Measurements from ENCODE around the gene ANTXR1.

Gene ANTXR1

DNA sequence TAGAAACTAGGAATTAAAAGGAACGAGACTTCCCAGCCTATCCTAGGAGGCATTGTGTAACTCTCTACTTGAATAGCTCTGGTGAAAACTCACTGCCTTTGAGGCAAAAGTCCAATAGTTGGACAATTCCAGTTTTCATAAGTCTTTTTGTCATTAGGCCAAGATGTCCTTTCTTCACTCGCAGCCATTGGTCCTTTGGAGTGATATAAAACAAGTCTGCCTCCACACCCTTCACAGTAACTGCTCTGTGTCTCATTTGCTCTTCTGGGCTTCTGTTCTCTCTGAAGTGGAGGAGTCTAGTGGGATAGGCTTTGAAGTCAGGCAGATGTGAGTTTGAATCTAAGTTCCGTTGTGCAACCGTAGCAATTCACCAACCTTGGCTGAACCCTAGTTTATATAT, 28.2 kb downstream of the ANTXR1 start:
- Histone ChIP-seq H3K27me3 (ENCODE audit: control insufficient read depth in 1 of 2, insufficient read depth in 2 of 2, low read length in 2 of 2) (no peaks in the 10 kb centered on the region), H3K27ac (ENCODE audit: low read depth, low read length) (no peak overlapping the region), H3K4me3 (ENCODE audit: low read depth in 1 of 2, low read length in 2 of 2) (no peak overlapping the region), H3K9ac (ENCODE audit: low read length) (no peak overlapping the region), H3K9me3 (ENCODE audit: low read length) (no peaks in the 10 kb centered on the region), H3K36me3 (ENCODE audit: insufficient read depth, low read length) (peaks cover 14% of the 10 kb centered on the region), H3K4me1 (ENCODE audit: insufficient read depth, low read length) (no peaks in the 10 kb centered on the region)

DNA sequence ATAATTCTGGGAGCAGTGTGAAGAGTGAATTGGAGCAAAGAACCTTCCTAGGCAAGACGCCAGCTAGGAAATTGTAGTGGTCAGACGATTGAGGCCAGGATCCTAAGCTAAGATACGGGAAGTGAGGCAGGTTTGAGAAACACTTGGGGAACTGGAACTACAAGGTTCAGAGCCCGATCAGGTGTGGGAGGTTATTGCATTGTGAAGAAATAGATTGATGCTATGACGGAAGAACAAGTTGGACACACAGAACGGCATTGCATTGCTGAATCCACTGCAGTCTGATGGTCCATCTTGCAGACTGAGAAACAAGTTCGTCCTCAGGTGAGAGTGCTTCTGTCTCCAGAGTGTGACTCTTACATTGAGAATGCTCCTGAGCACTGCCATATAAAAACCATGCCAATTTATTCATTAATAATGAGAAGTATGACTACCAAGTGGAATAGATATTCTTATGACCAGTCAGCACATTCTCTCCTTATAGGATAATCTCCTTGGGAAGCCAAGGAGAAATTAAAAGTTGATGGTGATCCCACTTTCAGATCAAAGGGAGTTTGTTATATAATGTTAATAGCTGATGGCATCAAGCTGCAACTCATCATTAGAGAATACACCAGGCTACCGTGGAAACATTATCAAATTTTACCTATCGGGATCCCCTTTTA, 30.9 kb downstream of the ANTXR1 start:
- Histone ChIP-seq H3K36me3 (ENCODE audit: insufficient read depth, low read length) (peaks cover 15% of the 10 kb centered on the region), H3K9ac (ENCODE audit: low read length) (no peak overlapping the region), H3K4me3 (ENCODE audit: low read depth in 1 of 2, low read length in 2 of 2) (no peak overlapping the region), H3K27me3 (ENCODE audit: control insufficient read depth in 1 of 2, insufficient read depth in 2 of 2, low read length in 2 of 2) (no peaks in the 10 kb centered on the region), H3K27ac (ENCODE audit: low read depth, low read length) (no peak overlapping the region), H3K9me3 (ENCODE audit: low read length) (no peaks in the 10 kb centered on the region), H3K4me1 (ENCODE audit: insufficient read depth, low read length) (peaks cover 6% of the 10 kb centered on the region)

DNA sequence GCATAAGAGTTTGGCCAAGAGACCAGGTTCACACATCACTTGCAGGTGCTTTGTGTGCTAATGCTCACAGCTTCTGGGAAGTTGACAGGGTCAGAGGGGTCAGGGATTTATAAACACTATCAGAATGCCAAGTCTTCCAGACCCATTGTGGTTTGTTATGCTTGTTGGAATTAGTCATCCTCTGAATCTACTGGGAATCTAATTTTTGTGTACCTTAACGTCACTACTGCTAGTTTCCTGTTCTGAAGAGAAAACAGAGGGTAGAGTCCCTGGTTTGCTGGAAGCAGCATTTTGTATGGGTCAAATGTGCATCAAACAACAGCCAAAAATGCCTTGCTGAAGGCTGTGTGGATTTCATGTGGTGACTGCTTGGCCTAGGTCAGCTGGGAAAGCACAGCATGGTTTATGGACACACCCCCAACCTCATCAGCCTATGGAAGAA, 33.3 kb downstream of the ANTXR1 start:
- Histone ChIP-seq H3K4me1 (ENCODE audit: insufficient read depth, low read length) (peaks cover 6% of the 10 kb centered on the region), H3K27ac (ENCODE audit: low read depth, low read length) (no peak overlapping the region), H3K4me3 (ENCODE audit: low read depth in 1 of 2, low read length in 2 of 2) (no peak overlapping the region)

DNA sequence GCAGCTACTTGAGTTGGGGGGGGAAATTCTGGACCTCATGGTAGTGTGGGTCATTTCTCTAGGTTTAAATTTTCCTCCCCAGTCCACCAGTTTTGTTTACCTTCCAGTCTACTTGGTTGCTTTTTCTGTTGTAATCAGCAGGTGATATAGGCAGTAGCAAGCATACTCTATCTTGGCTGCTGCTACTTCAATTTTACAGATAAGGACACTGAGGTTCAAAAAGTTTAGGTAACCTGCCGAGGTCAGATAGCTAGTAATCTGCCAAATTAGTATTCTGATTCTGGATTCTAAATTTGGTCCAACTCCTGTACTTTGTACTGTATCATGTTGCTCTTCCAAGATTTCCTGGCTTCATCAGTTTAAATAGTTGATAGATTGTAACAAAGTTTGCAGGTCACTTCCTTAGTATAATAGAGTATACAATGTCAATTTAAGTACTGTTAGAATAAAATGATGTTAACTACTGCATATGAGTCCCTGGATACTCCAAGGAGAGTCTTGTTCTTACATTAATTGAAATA, 34.7 kb downstream of the ANTXR1 start:
- H3K36me3 ChIP-seq (ENCODE audit: insufficient read depth, low read length): peaks cover 8% of the 10 kb centered on the region
- H3K27ac ChIP-seq (ENCODE audit: low read depth, low read length): no peak overlapping the region
- H3K4me1 ChIP-seq (ENCODE audit: insufficient read depth, low read length): peaks cover 6% of the 10 kb centered on the region
- H3K9ac ChIP-seq (ENCODE audit: low read length): no peak overlapping the region
- H3K9me3 ChIP-seq (ENCODE audit: low read length): no peaks in the 10 kb centered on the region
- no peak overlapping the region for H3K4me3 ChIP-seq (ENCODE audit: low read depth in 1 of 2, low read length in 2 of 2)
- H3K27me3 ChIP-seq (ENCODE audit: control insufficient read depth in 1 of 2, insufficient read depth in 2 of 2, low read length in 2 of 2): no peaks in the 10 kb centered on the region

More for the DNA sequence above, 33.3 kb downstream of the ANTXR1 start:
- Histone ChIP-seq H3K27me3 (ENCODE audit: control insufficient read depth in 1 of 2, insufficient read depth in 2 of 2, low read length in 2 of 2) (no peaks in the 10 kb centered on the region), H3K9ac (ENCODE audit: low read length) (no peak overlapping the region), H3K36me3 (ENCODE audit: insufficient read depth, low read length) (peaks cover 8% of the 10 kb centered on the region), H3K9me3 (ENCODE audit: low read length) (no peaks in the 10 kb centered on the region)

DNA sequence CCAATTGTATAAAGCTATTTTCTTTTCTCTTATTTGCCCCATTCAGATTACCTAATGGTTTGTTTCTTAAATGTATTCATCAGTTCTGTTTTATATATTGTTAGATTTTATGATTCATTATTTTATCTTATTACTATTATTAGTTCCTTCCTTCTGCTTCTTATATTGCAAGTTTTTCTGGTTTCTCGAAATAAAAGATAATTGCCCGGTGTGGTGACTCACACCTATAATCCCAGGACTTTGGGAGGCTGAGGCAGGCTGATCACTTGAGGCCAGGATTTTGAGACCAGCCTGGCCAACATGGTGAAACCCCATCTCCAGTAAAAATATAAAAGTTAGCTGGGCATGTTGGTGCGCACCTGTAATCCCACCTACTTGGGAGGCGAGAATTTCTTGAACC, 37.8 kb downstream of the ANTXR1 start:
- Histone ChIP-seq H3K36me3 (ENCODE audit: insufficient read depth, low read length) (peaks cover 5% of the 10 kb centered on the region), H3K27me3 (ENCODE audit: control insufficient read depth in 1 of 2, insufficient read depth in 2 of 2, low read length in 2 of 2) (no peaks in the 10 kb centered on the region), H3K9me3 (ENCODE audit: low read length) (no peaks in the 10 kb centered on the region), H3K27ac (ENCODE audit: low read depth, low read length) (no peak overlapping the region), H3K4me3 (ENCODE audit: low read depth in 1 of 2, low read length in 2 of 2) (no peak overlapping the region), H3K4me1 (ENCODE audit: insufficient read depth, low read length) (peaks cover 6% of the 10 kb centered on the region), H3K9ac (ENCODE audit: low read length) (no peak overlapping the region)

DNA sequence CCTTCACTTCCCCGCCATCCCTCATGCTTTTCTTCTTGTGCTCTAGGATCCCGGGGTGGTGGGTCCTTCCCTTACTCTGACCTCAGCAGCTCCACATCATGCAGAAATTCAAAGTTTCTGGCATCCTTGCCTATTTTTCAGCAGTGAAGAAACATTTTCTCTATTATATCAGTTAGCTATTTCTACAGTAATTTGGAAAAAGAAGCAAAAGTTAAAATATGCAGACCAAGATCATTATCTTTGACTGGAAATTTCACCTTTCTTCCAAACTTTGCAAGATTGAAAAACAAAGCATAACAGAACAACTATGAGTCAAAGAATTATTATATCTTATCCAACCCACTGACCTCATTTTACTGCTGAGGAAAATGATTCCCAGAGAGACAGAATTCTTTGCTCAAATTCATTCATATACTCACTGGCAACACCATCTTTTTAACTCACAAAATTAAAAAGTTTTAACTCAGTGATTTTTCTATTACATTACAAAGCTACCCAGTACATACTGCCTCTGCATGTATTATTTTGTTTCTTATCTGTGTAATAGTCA, 40.5 kb downstream of the ANTXR1 start:
- no peaks in the 10 kb centered on the region for H3K9me3 ChIP-seq (ENCODE audit: low read length)
- H3K9ac ChIP-seq (ENCODE audit: low read length): no peak overlapping the region
- no peaks in the 10 kb centered on the region for H3K36me3 ChIP-seq (ENCODE audit: insufficient read depth, low read length)
- H3K4me3 ChIP-seq (ENCODE audit: low read depth in 1 of 2, low read length in 2 of 2): no peak overlapping the region
- no peak overlapping the region for H3K27ac ChIP-seq (ENCODE audit: low read depth, low read length)
- no peaks in the 10 kb centered on the region for H3K27me3 ChIP-seq (ENCODE audit: control insufficient read depth in 1 of 2, insufficient read depth in 2 of 2, low read length in 2 of 2)
- H3K4me1 ChIP-seq (ENCODE audit: insufficient read depth, low read length): no peaks in the 10 kb centered on the region

DNA sequence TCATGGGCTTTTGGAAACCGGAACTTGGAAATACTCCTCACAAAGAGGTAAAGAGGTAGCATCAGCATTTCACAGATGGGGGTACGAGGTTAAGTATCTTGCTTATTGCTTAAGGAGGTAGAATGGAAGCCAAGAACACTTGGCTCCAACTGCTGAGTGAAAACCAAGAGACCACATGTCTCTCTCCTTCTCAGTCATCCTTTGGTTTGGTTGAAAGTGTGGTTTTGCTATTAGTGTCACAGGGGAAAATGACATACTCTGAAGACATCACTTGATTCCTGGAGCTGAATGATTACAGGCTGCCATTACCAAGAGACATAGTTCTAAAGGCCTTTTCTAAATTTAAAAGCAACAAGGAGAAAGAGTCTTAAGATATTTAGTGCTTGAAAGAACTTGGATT, 41.5 kb downstream of the ANTXR1 start:
- Histone ChIP-seq H3K4me3 (ENCODE audit: low read depth in 1 of 2, low read length in 2 of 2) (no peak overlapping the region), H3K9ac (ENCODE audit: low read length) (no peak overlapping the region), H3K4me1 (ENCODE audit: insufficient read depth, low read length) (no peaks in the 10 kb centered on the region), H3K27me3 (ENCODE audit: control insufficient read depth in 1 of 2, insufficient read depth in 2 of 2, low read length in 2 of 2) (no peaks in the 10 kb centered on the region), H3K27ac (ENCODE audit: low read depth, low read length) (no peak overlapping the region), H3K9me3 (ENCODE audit: low read length) (no peaks in the 10 kb centered on the region), H3K36me3 (ENCODE audit: insufficient read depth, low read length) (no peaks in the 10 kb centered on the region)

DNA sequence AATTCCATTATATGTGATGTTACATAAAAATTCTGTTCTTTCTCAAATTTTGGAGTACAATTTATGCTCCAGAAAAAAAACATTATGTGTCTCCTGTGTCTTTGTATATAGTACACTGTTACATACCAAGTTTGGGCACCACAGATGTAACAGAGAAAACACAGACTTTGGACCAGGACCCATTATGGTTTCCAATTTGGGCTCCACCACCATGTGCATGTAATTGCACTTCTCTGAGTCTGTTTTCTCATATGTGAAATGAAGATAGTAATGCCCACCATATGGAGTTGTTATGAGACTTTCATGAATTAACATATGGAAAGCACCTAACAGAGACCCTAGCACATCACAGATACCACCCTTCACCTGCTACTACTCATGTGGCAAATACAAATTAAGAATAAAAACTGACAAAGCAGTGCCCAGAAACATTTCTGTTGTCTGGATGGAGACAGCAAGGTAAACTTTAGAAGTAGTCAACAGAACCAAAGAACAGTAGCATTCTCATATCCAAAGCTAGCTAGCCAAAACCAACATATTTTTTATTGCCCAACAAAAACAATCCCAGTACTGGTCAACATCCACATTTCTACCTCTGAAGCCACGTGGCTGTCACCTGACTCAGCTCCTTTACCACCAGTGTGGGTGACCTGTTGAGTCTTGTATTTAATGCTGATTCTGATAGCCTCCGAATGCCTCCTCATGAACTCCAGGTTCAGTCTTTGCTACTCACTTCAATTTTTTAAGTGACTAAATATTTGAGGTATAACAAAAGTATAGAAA, 42.9 kb downstream of the ANTXR1 start:
- H3K9me3 ChIP-seq (ENCODE audit: low read length): no peaks in the 10 kb centered on the region
- no peak overlapping the region for H3K27ac ChIP-seq (ENCODE audit: low read depth, low read length)
- no peak overlapping the region for H3K4me3 ChIP-seq (ENCODE audit: low read depth in 1 of 2, low read length in 2 of 2)
- H3K36me3 ChIP-seq (ENCODE audit: insufficient read depth, low read length): no peaks in the 10 kb centered on the region
- H3K4me1 ChIP-seq (ENCODE audit: insufficient read depth, low read length): no peaks in the 10 kb centered on the region
- no peaks in the 10 kb centered on the region for H3K27me3 ChIP-seq (ENCODE audit: control insufficient read depth in 1 of 2, insufficient read depth in 2 of 2, low read length in 2 of 2)
- H3K9ac ChIP-seq (ENCODE audit: low read length): no peak overlapping the region

DNA sequence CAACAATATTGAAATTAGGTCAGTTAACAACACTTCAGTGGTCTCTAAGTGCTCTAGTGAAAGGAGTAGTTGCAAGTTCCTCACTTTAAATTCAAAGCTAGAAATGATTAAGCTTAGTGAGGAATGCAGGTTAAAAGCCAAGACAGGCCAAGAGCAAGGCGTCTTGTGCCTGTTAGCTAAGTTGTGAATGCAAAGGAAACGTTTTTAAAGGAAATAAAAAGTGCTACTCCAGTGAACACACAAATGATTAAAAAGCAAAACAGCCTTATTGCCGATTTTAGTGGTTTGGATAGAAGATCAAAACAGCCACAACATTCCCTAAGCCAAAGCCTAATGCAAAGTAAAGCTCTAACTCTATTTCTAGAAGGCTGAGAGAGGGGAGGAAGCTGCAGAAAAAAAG, 44.7 kb downstream of the ANTXR1 start:
- peaks cover 7% of the 10 kb centered on the region for H3K4me1 ChIP-seq (ENCODE audit: insufficient read depth, low read length)
- H3K27ac ChIP-seq (ENCODE audit: low read depth, low read length): no peak overlapping the region
- H3K9me3 ChIP-seq (ENCODE audit: low read length): no peaks in the 10 kb centered on the region
- H3K27me3 ChIP-seq (ENCODE audit: control insufficient read depth in 1 of 2, insufficient read depth in 2 of 2, low read length in 2 of 2): no peaks in the 10 kb centered on the region
- no peaks in the 10 kb centered on the region for H3K36me3 ChIP-seq (ENCODE audit: insufficient read depth, low read length)
- no peak overlapping the region for H3K9ac ChIP-seq (ENCODE audit: low read length)
- no peak overlapping the region for H3K4me3 ChIP-seq (ENCODE audit: low read depth in 1 of 2, low read length in 2 of 2)

DNA sequence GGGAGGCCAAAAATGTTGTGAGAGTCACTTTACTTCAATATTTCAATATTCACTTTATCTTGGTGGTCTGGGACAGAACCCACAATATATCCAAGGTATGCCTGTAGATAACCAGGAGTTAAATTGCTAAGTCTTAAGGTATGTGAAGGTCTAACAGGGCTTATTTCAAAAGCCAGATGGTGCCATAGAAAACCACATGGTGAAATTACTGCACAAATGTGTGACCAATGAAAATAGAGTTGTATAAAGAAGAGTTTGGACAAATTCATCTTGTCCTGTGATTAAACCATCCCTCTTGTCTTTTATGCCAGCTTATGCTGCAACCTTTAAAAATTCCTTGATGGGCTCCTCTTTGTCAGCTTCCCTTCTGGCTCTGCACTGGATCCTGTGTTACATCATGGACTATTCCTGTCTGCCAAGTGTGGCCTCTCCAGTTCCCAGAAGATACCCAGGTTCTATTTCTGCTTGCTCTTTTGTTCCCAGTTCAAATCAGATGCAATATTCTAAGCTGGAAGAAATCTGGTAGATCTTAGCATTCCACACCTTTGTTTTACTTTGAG, 46.8 kb downstream of the ANTXR1 start:
- no peak overlapping the region for H3K27ac ChIP-seq (ENCODE audit: low read depth, low read length)

DNA sequence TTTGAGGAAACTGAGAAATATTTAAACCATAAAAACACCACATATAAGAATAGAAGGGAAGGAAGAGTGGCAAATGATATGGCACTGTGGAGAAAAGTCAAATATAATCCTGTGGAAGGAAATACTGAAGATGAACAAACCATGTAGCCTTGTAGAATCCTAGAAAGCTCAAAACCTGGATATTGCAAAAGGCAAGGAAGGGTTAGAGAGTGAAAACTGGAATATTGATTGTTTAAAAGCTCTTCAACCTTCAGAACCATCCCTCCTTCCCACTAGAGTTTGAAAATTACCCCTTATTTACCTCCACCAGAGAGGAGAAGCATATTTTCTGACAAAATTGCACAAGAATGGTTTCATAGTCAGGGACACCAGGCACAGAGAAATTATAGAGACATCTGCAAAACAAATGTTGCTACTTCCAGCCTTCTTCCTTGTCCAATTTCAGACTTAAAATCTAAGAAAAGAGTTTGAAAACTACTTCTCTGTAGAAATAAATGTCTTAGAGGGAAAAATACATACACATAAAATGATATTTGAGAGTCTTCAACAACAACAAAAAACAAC, 48.0 kb downstream of the ANTXR1 start:
- H3K9ac ChIP-seq (ENCODE audit: low read length): no peak overlapping the region
- no peak overlapping the region for H3K27ac ChIP-seq (ENCODE audit: low read depth, low read length)
- H3K4me1 ChIP-seq (ENCODE audit: insufficient read depth, low read length): peaks cover 7% of the 10 kb centered on the region
- no peaks in the 10 kb centered on the region for H3K9me3 ChIP-seq (ENCODE audit: low read length)
- H3K36me3 ChIP-seq (ENCODE audit: insufficient read depth, low read length): no peaks in the 10 kb centered on the region
- no peak overlapping the region for H3K4me3 ChIP-seq (ENCODE audit: low read depth in 1 of 2, low read length in 2 of 2)
- no peaks in the 10 kb centered on the region for H3K27me3 ChIP-seq (ENCODE audit: control insufficient read depth in 1 of 2, insufficient read depth in 2 of 2, low read length in 2 of 2)

More for the DNA sequence above, 46.8 kb downstream of the ANTXR1 start:
- Histone ChIP-seq H3K4me1 (ENCODE audit: insufficient read depth, low read length) (peaks cover 7% of the 10 kb centered on the region), H3K36me3 (ENCODE audit: insufficient read depth, low read length) (no peaks in the 10 kb centered on the region), H3K27me3 (ENCODE audit: control insufficient read depth in 1 of 2, insufficient read depth in 2 of 2, low read length in 2 of 2) (no peaks in the 10 kb centered on the region), H3K9ac (ENCODE audit: low read length) (no peak overlapping the region), H3K4me3 (ENCODE audit: low read depth in 1 of 2, low read length in 2 of 2) (no peak overlapping the region), H3K9me3 (ENCODE audit: low read length) (no peaks in the 10 kb centered on the region)
